Esophagus muscularis mucosa (tissue), 3 donors: Measurements from ENCODE around the gene LAPTM5.

Experiments used
- POLR2A ChIP-seq: fragments of 450-650 bp; IDR thresholded peaks from one replicate; pipeline ENCODE4 v1.6.1; 2017; ENCODE audit warnings: antibody characterized with exemption, moderate library complexity, mild to moderate bottlenecking, low read depth
- POLR2AphosphoS5 ChIP-seq, 2 donors: sonication (generic); formaldehyde crosslinking; IDR thresholded peaks; one replicate each; pipeline ENCODE4 v1.6.1; 2017; ENCODE audit warnings: antibody characterized with exemption in 2 of 2
- TF ChIP-seq, protein P1 (sequence below), 3 experiments: fragments of 200-600 bp in 2 of 3; fragments of 450-650 bp in 1 of 3; sonication (generic) in 2 of 3; IDR thresholded peaks; one replicate each; pipeline ENCODE4 v1.5.1; 2017 to 2019; ENCODE audit warnings: antibody characterized with exemption in 3 of 3, mild to moderate bottlenecking in 2 of 3, moderate library complexity in 1 of 3

- TF ChIP-seq, protein P1, sequence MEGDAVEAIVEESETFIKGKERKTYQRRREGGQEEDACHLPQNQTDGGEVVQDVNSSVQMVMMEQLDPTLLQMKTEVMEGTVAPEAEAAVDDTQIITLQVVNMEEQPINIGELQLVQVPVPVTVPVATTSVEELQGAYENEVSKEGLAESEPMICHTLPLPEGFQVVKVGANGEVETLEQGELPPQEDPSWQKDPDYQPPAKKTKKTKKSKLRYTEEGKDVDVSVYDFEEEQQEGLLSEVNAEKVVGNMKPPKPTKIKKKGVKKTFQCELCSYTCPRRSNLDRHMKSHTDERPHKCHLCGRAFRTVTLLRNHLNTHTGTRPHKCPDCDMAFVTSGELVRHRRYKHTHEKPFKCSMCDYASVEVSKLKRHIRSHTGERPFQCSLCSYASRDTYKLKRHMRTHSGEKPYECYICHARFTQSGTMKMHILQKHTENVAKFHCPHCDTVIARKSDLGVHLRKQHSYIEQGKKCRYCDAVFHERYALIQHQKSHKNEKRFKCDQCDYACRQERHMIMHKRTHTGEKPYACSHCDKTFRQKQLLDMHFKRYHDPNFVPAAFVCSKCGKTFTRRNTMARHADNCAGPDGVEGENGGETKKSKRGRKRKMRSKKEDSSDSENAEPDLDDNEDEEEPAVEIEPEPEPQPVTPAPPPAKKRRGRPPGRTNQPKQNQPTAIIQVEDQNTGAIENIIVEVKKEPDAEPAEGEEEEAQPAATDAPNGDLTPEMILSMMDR (IDR thresholded peaks at IDR 0.05) = no peak
- TF ChIP-seq POLR2AphosphoS5 (IDR thresholded peaks at IDR 0.05) (no peak), POLR2A (no peak)
Observed at GRCh38 chr1:30738715-30739559, 18.6 kb downstream of the LAPTM5 start.
